HEK293T (cell line): Measurements from ENCODE around the gene WWOX.

Experiments used
- ARNT ChIP-seq: fragments of 450-650 bp; IDR thresholded peaks from 2 replicates; pipeline ENCODE4 v1.6.1; 2017; ENCODE audit warnings: mild to moderate bottlenecking
- BHLHE40 ChIP-seq: fragments of 450-650 bp; IDR thresholded peaks from 2 replicates; pipeline ENCODE4 v1.6.1; 2016; ENCODE audit warnings: mild to moderate bottlenecking, moderate library complexity, borderline replicate concordance
- FOXA1 ChIP-seq: fragments of 450-650 bp; IDR thresholded peaks from 2 replicates; pipeline ENCODE4 v1.6.1; 2016; ENCODE audit warnings: mild to moderate bottlenecking
- FOXK2 ChIP-seq: fragments of 450-650 bp; IDR thresholded peaks from 2 replicates; pipeline ENCODE4 v1.6.1; 2016; ENCODE audit warnings: mild to moderate bottlenecking
- FOXM1 ChIP-seq: fragments of 450-650 bp; IDR thresholded peaks from 2 replicates; pipeline ENCODE4 v1.6.1; 2017; ENCODE audit warnings: mild to moderate bottlenecking, borderline replicate concordance
- LEF1 ChIP-seq: fragments of 450-650 bp; IDR thresholded peaks from 2 replicates; pipeline ENCODE4 v1.6.1; 2017; ENCODE audit warnings: mild to moderate bottlenecking, borderline replicate concordance
- NFRKB ChIP-seq: fragments of 450-650 bp; IDR thresholded peaks from 2 replicates; pipeline ENCODE4 v1.6.1; 2016; ENCODE audit warnings: mild to moderate bottlenecking, moderate library complexity
- PKNOX1 ChIP-seq: fragments of 450-650 bp; IDR thresholded peaks from 2 replicates; pipeline ENCODE4 v1.6.1; 2016
- SP1 ChIP-seq: fragments of 450-650 bp; IDR thresholded peaks from 2 replicates; pipeline ENCODE4 v1.6.1; 2017
- SUZ12 ChIP-seq: fragments of 450-650 bp; IDR thresholded peaks from 2 replicates; pipeline ENCODE4 v1.6.1; 2016; ENCODE audit warnings: mild to moderate bottlenecking
- TARDBP ChIP-seq: fragments of 450-650 bp; IDR thresholded peaks from 2 replicates; pipeline ENCODE4 v1.6.1; 2016

DNA sequence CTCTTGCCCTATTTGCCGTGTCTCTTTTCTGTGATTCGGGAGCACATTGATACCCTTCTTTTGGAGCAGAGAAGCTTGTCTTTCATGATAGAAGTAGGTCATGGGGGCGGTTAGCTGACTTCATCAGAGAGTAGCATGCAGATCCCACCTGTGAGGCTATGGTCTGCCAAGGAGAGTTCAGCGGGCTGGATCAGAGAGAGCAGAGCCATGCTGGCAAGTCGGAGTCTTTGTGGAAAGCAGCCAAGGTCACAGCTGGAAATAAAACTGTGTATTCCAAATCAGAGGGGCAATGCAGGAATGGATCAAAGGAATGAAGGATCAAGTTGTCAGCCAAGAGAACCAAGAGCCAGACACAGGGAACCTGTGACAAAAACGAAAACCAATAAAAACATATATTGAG, 595.9 kb downstream of the WWOX start:
- no peak for TF ChIP-seq FOXK2
- TF ChIP-seq SUZ12 = no peak
- no peak for TF ChIP-seq NFRKB
- no peak for TF ChIP-seq TARDBP
- TF ChIP-seq SP1 = no peak
- no peak for TF ChIP-seq BHLHE40
- TF ChIP-seq FOXA1 = no peak
- TF ChIP-seq ARNT = no peak
- no peak for TF ChIP-seq PKNOX1
- no peak for TF ChIP-seq LEF1
- no peak for TF ChIP-seq FOXM1
